NAMALWA (cell line): ENCODE data around the gene NEGR1.

Experiments
- DNase-seq: peaks from one replicate; pipeline ENCODE4 v3.0.0-alpha.2; 2015; ENCODE audit warnings: low spot score

Gene NEGR1

DNA sequence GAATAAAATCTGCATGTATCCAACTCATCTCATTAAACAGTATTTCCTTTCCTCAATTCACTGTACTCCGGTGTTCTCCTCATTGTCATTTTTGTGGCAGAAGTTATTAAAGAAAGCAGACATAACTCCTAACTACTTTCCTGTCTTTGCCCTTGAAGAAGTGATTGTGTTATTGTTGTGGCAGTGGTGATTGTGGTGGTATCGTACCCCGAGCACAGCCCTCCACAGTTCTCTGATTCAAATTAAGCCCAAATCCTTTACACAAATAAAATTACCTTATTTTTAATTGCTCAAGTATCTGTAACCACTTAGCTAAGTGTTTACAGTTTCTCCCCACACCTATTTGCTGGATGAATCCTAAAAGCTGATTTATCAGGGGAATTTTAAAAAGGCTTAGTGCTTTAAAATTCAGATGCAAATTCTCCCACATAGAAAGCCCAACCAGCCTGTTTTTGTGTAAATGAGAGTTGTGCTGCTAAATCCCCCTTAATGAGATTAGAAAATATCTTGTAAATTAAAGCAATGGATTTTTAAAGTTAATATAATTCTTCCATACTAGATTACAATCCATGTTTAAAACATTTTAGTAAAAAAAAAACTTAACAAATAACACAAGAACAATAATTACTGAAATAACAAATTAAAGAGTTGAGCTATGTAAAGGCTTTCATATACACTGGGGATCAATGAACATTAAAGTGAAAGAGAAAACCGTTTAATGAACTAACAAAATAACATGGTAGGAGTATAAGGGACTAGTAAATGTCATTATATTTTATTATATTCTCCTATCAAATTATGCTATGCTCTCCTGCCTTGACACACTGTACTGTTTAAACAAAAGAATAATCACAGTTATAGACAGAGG, 259.0 kb downstream of the NEGR1 start:
- DNase-seq: no peak

DNA sequence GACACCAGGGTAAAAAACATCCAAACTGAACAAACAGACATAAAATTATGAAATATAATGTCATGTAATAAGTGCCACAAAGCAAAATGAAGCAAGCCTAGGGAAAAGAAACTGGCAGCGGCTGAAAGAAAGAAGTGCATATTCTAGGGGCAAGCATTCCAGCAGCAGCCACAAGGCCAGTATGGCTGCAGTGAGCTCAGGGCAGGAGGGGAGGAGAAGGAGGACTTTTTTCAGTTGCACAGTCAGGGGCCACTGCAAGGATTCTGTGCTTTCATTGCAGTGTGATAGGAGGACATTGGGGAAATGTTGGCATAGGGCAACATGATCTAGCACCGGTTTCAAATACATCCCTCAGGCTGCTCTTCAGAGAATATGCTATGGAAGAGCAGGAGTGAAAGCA, 263.8 kb downstream of the NEGR1 start:
- DNase-seq: no peak

GRCh38 chr1:72015006-72015405, 267.3 kb downstream of the NEGR1 start:
- no peak for DNase-seq

DNA sequence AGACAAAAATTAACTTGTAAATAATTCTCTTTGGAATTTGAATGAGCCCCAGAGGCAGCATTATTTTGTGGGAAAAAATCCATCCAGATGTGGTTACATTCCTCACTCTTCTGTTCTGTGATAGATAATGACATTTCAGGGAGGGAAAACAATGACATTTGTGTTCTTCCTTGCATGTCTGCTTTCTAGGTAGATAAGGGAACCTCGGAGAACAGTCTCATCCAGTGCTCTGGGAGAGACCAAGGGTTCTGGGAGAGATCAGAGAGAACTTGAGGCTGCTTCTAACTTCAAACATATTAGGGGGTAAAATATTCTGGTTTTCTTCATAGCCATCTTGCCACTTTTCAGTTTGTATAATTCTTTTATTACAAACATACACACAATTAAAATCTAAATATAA, 269.2 kb downstream of the NEGR1 start:
- DNase-seq: no peak

GRCh38 chr1:72011721-72012120, 270.6 kb downstream of the NEGR1 start:
- DNase-seq: no peak

DNA sequence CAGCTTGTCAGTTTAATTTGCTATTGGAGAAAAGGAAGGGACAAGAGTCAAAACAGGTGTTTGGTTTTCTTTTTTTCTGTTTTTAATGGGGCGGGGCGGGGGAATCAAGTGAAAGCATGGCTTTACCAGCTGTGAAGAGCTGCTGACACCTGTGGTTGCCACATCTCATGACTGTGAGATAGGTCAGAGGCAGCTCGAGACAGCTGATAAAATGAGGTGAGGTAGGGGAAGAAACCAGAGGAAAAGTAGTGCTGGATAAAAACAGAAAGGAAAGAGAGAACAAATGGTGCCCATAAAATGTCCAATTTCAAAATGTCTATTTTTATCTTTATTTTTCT, 272.3 kb downstream of the NEGR1 start:
- no peak for DNase-seq

DNA sequence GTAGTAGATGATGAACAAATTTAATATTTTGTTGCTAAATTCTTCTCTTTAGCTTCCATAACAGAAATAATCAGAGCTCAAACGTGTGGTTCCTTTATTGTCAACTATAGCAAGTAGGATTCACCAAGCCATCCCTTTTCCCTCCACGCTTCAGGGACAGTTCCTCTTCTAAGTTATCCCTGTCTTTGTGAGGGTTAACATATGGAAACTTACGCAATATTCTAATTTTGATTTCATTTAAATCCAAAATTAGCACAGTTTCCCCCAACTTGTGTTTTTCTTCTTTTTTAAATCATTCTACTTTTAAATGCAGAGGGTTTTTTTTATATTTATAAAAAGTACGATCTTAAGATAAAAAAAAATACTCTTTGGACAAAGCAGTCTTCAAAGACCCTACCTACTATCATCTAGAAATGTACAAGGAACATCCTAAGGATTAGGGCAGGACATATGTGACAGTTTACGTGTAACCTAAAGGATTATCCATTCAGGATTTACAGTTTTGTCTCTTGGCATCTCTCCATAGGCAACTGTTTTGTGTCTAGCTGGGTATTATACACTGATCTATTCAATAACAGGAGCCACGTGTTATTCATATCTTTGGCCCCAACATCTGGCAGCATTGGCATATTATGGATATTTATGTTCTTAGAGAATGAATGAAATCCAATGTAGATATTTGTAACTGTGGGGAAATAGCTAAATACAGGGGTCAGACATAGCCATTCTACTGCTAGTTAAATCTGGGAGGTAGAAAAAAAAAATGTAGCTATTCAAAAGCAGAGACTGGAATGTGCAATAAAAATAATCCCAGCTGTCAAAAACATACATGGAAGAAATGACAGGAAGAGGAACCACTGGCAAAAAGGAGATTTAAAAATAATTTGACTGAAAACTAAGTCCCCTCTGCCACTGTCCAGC, 272.9 kb downstream of the NEGR1 start:
- DNase-seq: no peak

DNA sequence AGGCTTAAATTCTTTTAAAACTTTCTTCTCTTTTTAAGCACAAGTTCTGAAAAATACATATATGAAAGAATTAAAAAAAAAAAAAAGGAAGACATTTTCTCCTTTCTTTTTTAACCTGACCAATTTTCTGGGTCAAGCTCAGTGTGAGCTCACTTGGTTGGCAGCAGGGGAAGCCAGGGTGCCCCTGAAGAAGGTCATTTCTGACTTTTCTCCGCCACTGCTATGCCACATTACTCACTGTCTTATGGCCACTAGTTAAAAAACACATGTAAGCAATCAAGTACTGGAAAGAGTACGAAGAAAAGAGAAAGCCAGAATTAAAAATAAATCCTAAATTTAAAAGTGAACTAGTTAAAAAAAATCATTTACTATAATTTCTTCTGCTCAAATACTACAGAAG, 275.0 kb downstream of the NEGR1 start:
- no peak for DNase-seq

- no peak for DNase-seq
Measured at GRCh38 chr1:72006092-72006491, 276.2 kb downstream of the NEGR1 start.

GRCh38 chr1:72003092-72003491, 279.2 kb downstream of the NEGR1 start:
- DNase-seq: no peak

DNA sequence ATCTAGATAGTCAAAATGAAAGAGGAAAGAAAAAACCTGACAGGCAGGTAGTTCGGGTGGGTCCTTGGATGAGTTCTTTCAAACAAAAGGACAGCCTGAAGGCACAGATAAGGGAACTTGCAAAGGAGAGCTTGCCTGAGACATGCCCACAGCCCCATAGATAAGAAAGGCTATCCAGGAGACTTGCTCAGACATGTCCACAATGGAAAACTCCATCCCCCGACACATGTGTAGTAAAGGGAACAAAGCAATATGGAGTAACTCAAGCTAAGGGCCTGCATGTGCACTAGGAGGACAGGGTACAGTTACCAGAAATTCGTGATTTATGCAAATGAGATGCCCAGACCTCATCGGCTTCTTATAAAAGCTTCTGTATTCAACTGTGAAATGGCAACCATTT, 281.5 kb downstream of the NEGR1 start:
- no peak for DNase-seq

DNA sequence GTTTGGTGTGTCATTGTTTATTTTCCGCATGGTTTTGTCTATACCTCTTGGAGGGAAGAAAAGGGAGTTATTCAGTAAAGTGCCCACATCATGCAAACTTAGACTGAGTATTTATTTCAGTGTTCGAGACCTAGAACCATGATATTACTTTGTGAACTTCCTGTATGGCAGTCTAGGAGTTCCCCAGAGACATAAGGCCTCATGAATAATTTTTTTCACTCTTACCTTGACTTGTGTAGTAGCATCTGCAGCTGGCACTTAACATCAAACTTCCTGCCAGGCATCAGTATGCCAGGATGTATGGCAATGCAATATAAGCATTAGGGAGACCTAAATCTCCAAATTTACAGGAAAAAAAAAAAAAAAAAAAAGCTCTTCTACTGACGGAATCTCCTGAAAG, 287.7 kb downstream of the NEGR1 start:
- DNase-seq: no peak

DNA sequence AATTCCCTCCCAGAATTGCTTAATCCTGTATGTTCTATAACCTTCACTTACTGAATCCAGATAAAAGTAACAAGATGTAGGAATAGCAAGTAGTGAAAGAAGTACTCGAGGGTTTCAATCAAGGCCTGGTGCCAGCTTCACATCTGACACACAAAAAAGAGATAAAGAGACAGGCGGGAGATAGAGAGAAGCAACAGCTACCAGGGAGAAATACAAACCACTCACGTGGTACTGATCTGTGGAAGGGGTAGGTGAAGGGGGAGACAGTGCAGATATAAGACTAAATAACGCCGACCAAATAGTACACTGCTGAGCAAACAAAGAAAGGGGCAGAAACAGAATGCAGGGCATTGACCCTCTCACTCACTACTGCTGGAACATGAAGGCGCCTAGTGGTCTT, 295.2 kb downstream of the NEGR1 start:
- no peak for DNase-seq

- DNase-seq: no peak
Measured at GRCh38 chr1:71986160-71986559, 296.2 kb downstream of the NEGR1 start.

- no peak for DNase-seq
Measured at GRCh38 chr1:71980556-71980955, 301.8 kb downstream of the NEGR1 start.

GRCh38 chr1:71979882-71980281, 302.5 kb downstream of the NEGR1 start:
- DNase-seq: no peak

DNA sequence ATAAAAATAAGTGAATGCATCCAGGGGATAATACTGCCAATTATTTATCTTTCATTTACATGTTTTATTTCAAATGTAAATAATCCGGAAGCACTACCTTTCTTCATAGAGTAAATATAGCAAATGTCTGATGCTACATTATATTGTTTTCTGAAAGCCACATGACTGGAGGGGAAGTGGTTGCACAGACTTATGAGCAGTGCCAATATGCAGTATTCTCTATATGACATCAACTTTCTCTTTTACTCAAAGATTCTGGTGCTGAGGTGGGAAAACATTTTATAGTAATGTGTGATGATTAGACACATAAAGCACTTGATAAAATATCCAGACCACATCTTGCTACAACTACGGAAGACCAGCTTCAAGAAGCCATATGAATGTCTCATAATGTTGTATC, 314.7 kb downstream of the NEGR1 start:
- DNase-seq: no peak

- DNase-seq: no peak
Measured at GRCh38 chr1:71964188-71964587, 318.2 kb downstream of the NEGR1 start.

GRCh38 chr1:71956613-71957285, 325.6 kb downstream of the NEGR1 start:
- no peak for DNase-seq

DNA sequence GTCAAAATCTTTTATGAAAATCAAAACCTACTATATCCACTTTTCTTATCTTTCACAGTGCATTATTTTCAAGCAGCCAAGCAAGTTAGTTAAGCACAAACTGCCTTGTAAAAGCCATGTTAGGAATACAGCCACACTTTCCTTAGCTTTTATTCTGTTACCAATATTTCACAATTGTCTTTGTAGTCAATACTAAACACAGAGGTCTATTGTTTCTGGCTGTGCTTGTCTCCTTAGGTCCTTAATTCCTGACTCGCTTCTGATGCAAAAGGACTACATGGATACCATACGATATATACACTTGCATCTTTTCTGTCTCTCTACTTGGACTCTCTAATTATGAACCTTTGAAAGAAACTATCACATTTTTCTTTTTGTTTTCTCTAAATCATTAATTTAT, 331.8 kb downstream of the NEGR1 start:
- DNase-seq: no peak

DNA sequence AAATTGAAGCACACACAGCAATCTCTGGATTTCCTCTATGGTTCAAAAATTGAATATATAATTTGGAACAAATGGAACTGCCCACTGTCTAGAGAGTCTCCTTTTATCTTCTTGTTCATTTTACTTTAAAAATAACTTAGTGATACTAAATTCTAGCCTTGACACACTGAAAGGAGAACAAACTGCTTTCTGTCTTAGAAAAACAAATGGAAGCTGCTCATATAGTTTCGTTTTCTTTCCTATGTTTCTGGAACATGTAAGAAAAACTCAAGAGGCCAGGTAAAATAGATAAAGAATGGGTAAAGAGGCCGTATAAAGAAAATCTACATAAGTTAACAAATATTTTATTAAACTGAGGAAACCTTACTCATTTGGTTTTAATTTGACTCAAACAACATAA, 332.7 kb downstream of the NEGR1 start:
- no peak for DNase-seq

GRCh38 chr1:71948561-71948960, 333.8 kb downstream of the NEGR1 start:
- DNase-seq: no peak

DNA sequence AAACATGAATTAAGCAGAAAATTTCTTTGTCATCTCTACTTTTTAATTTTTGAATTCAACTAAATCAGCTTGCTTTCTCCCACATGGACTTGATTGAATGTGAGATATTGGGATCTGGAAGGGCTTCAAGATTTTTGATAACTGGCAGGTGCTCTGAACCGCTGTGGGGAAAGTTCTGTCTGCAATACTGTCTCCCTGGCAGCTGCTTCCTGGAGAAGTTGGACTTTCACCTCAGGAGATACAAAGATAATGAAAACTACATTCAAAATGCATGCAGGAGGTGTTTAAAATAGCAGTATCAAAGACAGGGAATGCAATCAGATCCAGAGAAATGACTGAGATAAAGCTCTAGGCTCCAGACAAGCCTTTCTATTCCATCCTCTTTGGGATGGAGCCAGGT, 338.3 kb downstream of the NEGR1 start:
- no peak for DNase-seq
